ENCODE data around the gene RIMOC1.
A peak's percentile ranks its signal among the peaks of the same experiment; 100 is the strongest.

Gene RIMOC1

GRCh38 chr5:41903892-41904799 is at the start of gene RIMOC1:
RIMOC1 (plus strand) TSS chr5:41904344; CDS start chr5:41904368, 24 bp downstream.
- peak; percentile 100 for DNase-seq (ENCODE audit: low read depth, low spot score)

GRCh38 chr5:41856644-41857491 is 47.3 kb upstream of the RIMOC1 start:
- peak; percentile 63 for DNase-seq (ENCODE audit: low read depth, low spot score)

- no peak for DNase-seq (ENCODE audit: low read depth, low spot score)
These were observed 46.2 kb upstream of the RIMOC1 start for GRCh38 chr5:41857989-41858388.

- no peak for DNase-seq (ENCODE audit: low read depth, low spot score)
These were observed 45.3 kb upstream of the RIMOC1 start for GRCh38 chr5:41858890-41859289.

GRCh38 chr5:41863871-41864486 is 40.2 kb upstream of the RIMOC1 start:
- DNase-seq (ENCODE audit: low read depth, low spot score): no peak

GRCh38 chr5:41869151-41869723 is 34.9 kb upstream of the RIMOC1 start:
- no peak for DNase-seq (ENCODE audit: low read depth, low spot score)

GRCh38 chr5:41869724-41870626 is 34.2 kb upstream of the RIMOC1 start, which contains the start of gene OXCT1:
OXCT1 (minus strand) TSS chr5:41870425; CDS start chr5:41870358, 67 bp downstream.
- DNase-seq (ENCODE audit: low read depth, low spot score): peak; percentile 90

- DNase-seq (ENCODE audit: low read depth, low spot score): no peak
These were observed 33.5 kb upstream of the RIMOC1 start for GRCh38 chr5:41870627-41871048.

GRCh38 chr5:41871852-41872251 is 32.3 kb upstream of the RIMOC1 start:
- no peak for DNase-seq (ENCODE audit: low read depth, low spot score)

GRCh38 chr5:41874512-41875060 is 29.6 kb upstream of the RIMOC1 start:
- no peak for DNase-seq (ENCODE audit: low read depth, low spot score)

- DNase-seq (ENCODE audit: low read depth, low spot score): no peak
These were observed 29.0 kb upstream of the RIMOC1 start for GRCh38 chr5:41875121-41875520.

GRCh38 chr5:41876678-41877077 is 27.5 kb upstream of the RIMOC1 start:
- DNase-seq (ENCODE audit: low read depth, low spot score): no peak

GRCh38 chr5:41877408-41877807 is 26.7 kb upstream of the RIMOC1 start:
- no peak for DNase-seq (ENCODE audit: low read depth, low spot score)

GRCh38 chr5:41878173-41878572 is 26.0 kb upstream of the RIMOC1 start:
- DNase-seq (ENCODE audit: low read depth, low spot score): no peak

GRCh38 chr5:41878643-41879478 is 25.3 kb upstream of the RIMOC1 start:
- no peak for DNase-seq (ENCODE audit: low read depth, low spot score)

- DNase-seq (ENCODE audit: low read depth, low spot score): no peak
These were observed 21.4 kb upstream of the RIMOC1 start for GRCh38 chr5:41882765-41883164.

GRCh38 chr5:41883243-41883642 is 20.9 kb upstream of the RIMOC1 start:
- DNase-seq (ENCODE audit: low read depth, low spot score): no peak

- no peak for DNase-seq (ENCODE audit: low read depth, low spot score)
These were observed 20.2 kb upstream of the RIMOC1 start for GRCh38 chr5:41883936-41884335.

- DNase-seq (ENCODE audit: low read depth, low spot score): no peak
These were observed 18.9 kb upstream of the RIMOC1 start for GRCh38 chr5:41885286-41885685.
